Lower leg skin (tissue), 4 donors: ENCODE measurements around the gene G2E3. TPM values are rescaled to one million over a fixed set of nuclear protein-coding genes. Genes with fewer than 3 reads are reported as not detected.
"Not testable (repeated sequence)": the region's sequence is repeated elsewhere in the genome, so short reads cannot be mapped to it uniquely, and the experiment has no call there.

Experiments
- DNase-seq, 2 donors: peaks; one replicate each; pipeline ENCODE4 v3.0.0-alpha.2; 2019; ENCODE audit warnings: low spot score in 2 of 2
- H3K4me3 ChIP-seq: fragments of 200-600 bp; sonication (generic); 2 replicates; pipeline ENCODE4 v1.5.1; 2017; ENCODE audit warnings: mild to moderate bottlenecking, low read depth; ENCODE audit not compliant: poor library complexity, severe bottlenecking
- CTCF ChIP-seq, 3 donors: fragments of 450-650 bp; IDR thresholded peaks; one replicate each; pipeline ENCODE4 v1.5.1; 2016; ENCODE audit warnings: antibody characterized with exemption in 3 of 3, mild to moderate bottlenecking in 3 of 3, moderate library complexity in 2 of 3
- POLR2A ChIP-seq, 2 donors: fragments of 450-650 bp; IDR thresholded peaks; one replicate each; pipeline ENCODE4 v1.6.1; 2016 to 2017; ENCODE audit warnings: antibody characterized with exemption in 2 of 2, mild to moderate bottlenecking in 1 of 2, moderate library complexity in 1 of 2
- WGBS, 2 donors: methylation state at CpG; one replicate each; pipeline ENCODE4 v1.1.5; 2018; 5-methylcytosine and 5-hydroxymethylcytosine counted together
- intact Hi-C: fragments of 100-400 bp; cut with DNase I; formaldehyde crosslinking; loops from one replicate; pipeline ENCODE4 v1.15.0; 2023; ENCODE audit warnings: low total_unique reads
- total RNA-seq, 4 donors: library from RNA; depleted of rRNA; stranded (reverse); fragments of >200 nt; gene quantifications; one replicate each; pipeline ENCODE4 v1.1.0, GENCODE V29; 2016

G2E3 gene
- total RNA-seq, 4 donors from 2014 or later = 8.0 to 13.0 (median 10.6) TPM

GRCh38 chr14:30532264-30532663, 26.7 kb upstream of the G2E3 start:
- DNase-seq = no peak
- H3K4me3 ChIP-seq = no peak overlapping the region
- TF ChIP-seq CTCF (IDR thresholded peaks at IDR 0.05) (no peak), POLR2A (IDR thresholded peaks at IDR 0.05) (no peak)
- WGBS, 2 donors = 85 to 86% methylated on average over 5 of the region's 5 CpGs
- intact Hi-C loops = no loop called here

DNA sequence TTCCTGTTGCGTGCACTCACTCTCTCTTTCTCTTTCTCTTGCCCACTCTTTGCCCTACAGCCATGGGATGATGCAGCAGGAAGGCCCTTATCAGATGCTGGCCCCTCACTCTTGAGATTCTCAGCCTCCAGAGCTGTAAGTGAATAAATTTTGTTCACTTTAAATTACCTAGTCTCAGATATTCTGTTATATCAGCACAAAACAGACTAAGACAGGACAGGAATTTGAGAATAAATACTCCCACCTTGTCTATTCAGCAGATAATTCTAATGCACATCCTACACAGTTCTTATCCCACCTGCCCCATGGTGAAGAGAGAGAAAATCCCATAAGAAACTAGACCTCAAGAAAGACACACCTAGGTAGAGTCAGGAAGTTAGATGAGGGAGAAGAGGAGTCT, 25.8 kb upstream of the G2E3 start:
- no peak overlapping the region for H3K4me3 ChIP-seq
- WGBS, 2 donors = 95 to 97% methylated on average over 1 of the region's 1 CpG
- no peak for TF ChIP-seq POLR2A (IDR thresholded peaks at IDR 0.05)
- no peak for DNase-seq
- intact Hi-C loops = no loop called here

DNA sequence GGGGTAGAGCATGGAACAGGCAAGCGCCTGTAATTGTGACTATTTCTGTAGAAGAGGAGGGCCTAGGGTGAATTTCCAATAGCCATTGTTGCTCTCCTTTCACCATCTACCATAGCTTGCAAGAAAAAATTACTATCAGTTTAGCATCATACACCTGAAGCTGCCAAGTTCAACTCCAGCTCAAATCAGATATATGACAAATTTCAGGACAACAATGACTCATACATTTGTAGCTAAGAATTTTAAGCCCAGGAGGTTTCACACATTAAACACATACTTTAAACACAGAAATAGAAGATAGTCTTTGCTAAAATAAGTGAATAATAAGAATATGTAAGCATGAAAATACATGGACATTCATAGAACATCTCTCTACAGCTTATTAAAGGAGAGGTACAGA, 17.6 kb upstream of the G2E3 start:
- TF ChIP-seq POLR2A (IDR thresholded peaks at IDR 0.05) = no peak
- no peak for TF ChIP-seq CTCF (IDR thresholded peaks at IDR 0.05)
- intact Hi-C loops = no loop called here
- H3K4me3 ChIP-seq = no peak overlapping the region
- no peak for DNase-seq
- WGBS, 2 donors = 73 to 89% methylated on average over 1 of the region's 1 CpG

DNA sequence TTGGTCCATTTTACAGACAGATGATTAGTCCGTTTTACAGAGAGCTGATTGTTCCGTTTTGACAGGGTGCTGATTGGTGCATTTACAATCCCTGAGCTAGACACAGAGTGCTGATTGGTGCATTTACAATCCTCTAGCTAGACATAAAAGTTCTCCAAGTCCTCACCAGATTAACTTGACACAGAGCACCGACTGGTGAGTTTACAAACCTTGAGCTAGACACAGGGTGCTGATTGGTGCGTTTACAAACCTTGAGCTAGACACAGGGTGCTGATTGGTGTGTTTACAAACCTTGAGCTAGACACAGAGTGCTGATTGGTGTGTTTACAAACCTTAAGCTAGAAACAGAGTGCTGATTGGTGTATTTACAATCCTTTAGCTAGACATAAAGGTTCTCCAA, 12.2 kb upstream of the G2E3 start:
- intact Hi-C loops, DNase-seq, H3K4me3 ChIP-seq: not testable (repeated sequence)
- whole genome bisulfite sequencing, 2 donors = 78 to 87% methylated on average over 4 of the region's 4 CpGs

DNA sequence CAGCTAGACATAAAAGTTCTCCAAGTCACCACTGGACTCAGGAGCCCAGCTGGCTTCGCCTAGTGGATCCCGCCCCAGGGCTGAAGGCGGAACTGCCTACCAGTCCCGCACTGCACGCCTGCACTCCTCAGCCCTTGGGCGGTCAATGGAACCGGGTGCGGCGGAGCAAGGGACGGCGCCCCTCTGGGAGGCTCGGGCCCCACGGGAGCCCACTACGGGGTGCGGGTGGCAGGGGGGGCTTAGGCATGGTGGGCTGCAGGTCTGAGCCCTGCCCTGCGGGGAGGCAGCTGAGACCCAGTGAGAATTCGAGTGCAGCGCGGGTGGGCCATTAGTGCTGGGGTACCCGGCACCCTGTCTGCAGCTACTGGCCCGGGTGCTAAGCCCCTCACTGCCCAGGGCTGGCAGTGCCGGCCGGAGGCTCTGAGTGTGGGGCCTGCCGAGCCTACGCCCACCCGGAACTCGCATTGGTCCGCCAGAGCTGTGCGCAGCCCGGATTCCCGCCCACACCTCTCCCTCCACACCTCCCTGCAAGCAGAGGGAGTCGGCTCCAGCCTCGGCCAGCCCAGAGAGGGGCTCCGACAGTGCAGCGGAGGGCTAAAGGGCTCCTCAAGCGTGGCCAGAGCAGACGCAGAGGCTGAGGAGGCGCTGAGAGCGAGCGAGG, 11.4 kb upstream of the G2E3 start:
- TF ChIP-seq POLR2A (IDR thresholded peaks at IDR 0.05) = no peak
- TF ChIP-seq CTCF (IDR thresholded peaks at IDR 0.05) = no peak
- H3K4me3 ChIP-seq = no peak overlapping the region
- intact Hi-C loops = no loop called here
- WGBS, 2 donors = 93% methylated on average over 39 of the region's 40 CpGs
- DNase-seq = no peak

GRCh38 chr14:30550335-30550734, 8.6 kb upstream of the G2E3 start:
- no peak overlapping the region for H3K4me3 ChIP-seq
- DNase-seq = no peak
- TF ChIP-seq CTCF (IDR thresholded peaks at IDR 0.05) (no peak), POLR2A (IDR thresholded peaks at IDR 0.05) (no peak)
- intact Hi-C loops = no loop called here

- 42 to 47% methylated on average over 1 of the region's 1 CpG for WGBS, 2 donors
- H3K4me3 ChIP-seq = no peak overlapping the region
- intact Hi-C loops = no loop called here
- no peak for DNase-seq
- TF ChIP-seq POLR2A (IDR thresholded peaks at IDR 0.05) (no peak), CTCF (IDR thresholded peaks at IDR 0.05) (no peak)
Measured at GRCh38 chr14:30551460-30551859, 7.5 kb upstream of the G2E3 start.
